HepG2 (cell line): Measurements from ENCODE around the gene SPTSSA. TPM values are rescaled to one million over a fixed set of nuclear protein-coding genes. Genes with fewer than 3 reads are reported as not detected.
A peak's percentile ranks its signal among the peaks of the same experiment; 100 is the strongest.

Experiments
- KDM5B ChIP-seq: sonication (generic); formaldehyde crosslinking; IDR thresholded peaks from 2 replicates; pipeline ENCODE4 v1.4.0; 2020; ENCODE audit warnings: missing genetic modification reagents, mild to moderate bottlenecking, borderline replicate concordance
- SIX1 ChIP-seq: sonication (generic); formaldehyde crosslinking; IDR thresholded peaks from 2 replicates; pipeline ENCODE4 v1.4.0; 2020; ENCODE audit warnings: missing genetic modification reagents, borderline replicate concordance
- ZNF180 ChIP-seq: sonication (generic); formaldehyde crosslinking; IDR thresholded peaks from 2 replicates; pipeline ENCODE4 v1.4.0; 2020; ENCODE audit warnings: low read depth, missing genetic modification reagents, borderline replicate concordance
- ZNF556 ChIP-seq: sonication (generic); formaldehyde crosslinking; IDR thresholded peaks from 2 replicates; pipeline ENCODE4 v1.4.0; 2020; ENCODE audit warnings: mild to moderate bottlenecking, missing genetic modification reagents, borderline replicate concordance
- polyA plus RNA-seq, 8 experiments: library from polyadenylated mRNA; depleted of rRNA in 3 of 8; stranded (reverse) in 7 of 8; unstranded in 1 of 8; fragments of >200 nt; fragmentation: Illumina TruSeq in 4 of 8; extraction: Trizol in 4 of 8; gene quantifications; 2 replicates each; pipeline versions ENCODE4 v1.2.1 to v1.2.3, GENCODE V29; 2011 to 2016; ENCODE audit warnings: low read depth in 4 of 8, missing spikeins in 1 of 8, mixed read lengths in 1 of 8; ENCODE audit not compliant: insufficient read depth in 1 of 8
- total RNA-seq, 5 experiments: library from RNA; depleted of rRNA; stranded (reverse); fragments of >200 nt; fragmentation: Illumina TruSeq; extraction: Trizol; gene quantifications; 2 replicates each; pipeline ENCODE4 v1.2.3, GENCODE V29; 2016; ENCODE audit warnings: low read depth in 1 of 5
- TF ChIP-seq, protein P1 (sequence below): sonication (generic); formaldehyde crosslinking; conservative IDR thresholded peaks from 2 replicates; pipeline ENCODE4 v1.4.0; 2020; ENCODE audit warnings: mild to moderate bottlenecking, missing genetic modification reagents, moderate library complexity
- TF ChIP-seq, protein P2 (sequence below): sonication (generic); formaldehyde crosslinking; conservative IDR thresholded peaks from 2 replicates; pipeline ENCODE4 v1.4.0; 2020; ENCODE audit warnings: missing genetic modification reagents
- TF ChIP-seq, protein P3 (sequence below): fragments of 450-650 bp; IDR thresholded peaks from 2 replicates; pipeline ENCODE4 v1.6.1; 2017; ENCODE audit warnings: mild to moderate bottlenecking
- TF ChIP-seq, protein P4 (sequence below): sonication (generic); formaldehyde crosslinking; conservative IDR thresholded peaks from 2 replicates; pipeline ENCODE4 v1.5.0; 2020; ENCODE audit warnings: missing genetic modification reagents
- TF ChIP-seq, protein P5 (sequence below): sonication (generic); formaldehyde crosslinking; IDR thresholded peaks from 2 replicates; pipeline ENCODE4 v1.4.0; 2020; ENCODE audit warnings: mild to moderate bottlenecking, missing genetic modification reagents

SPTSSA gene
- total and polyA plus RNA-seq, 2 of the 13 experiments (the other 11 are each of a cell fraction or from before 2014, with no cell fraction given), result 19.1 to 86.1 TPM

DNA sequence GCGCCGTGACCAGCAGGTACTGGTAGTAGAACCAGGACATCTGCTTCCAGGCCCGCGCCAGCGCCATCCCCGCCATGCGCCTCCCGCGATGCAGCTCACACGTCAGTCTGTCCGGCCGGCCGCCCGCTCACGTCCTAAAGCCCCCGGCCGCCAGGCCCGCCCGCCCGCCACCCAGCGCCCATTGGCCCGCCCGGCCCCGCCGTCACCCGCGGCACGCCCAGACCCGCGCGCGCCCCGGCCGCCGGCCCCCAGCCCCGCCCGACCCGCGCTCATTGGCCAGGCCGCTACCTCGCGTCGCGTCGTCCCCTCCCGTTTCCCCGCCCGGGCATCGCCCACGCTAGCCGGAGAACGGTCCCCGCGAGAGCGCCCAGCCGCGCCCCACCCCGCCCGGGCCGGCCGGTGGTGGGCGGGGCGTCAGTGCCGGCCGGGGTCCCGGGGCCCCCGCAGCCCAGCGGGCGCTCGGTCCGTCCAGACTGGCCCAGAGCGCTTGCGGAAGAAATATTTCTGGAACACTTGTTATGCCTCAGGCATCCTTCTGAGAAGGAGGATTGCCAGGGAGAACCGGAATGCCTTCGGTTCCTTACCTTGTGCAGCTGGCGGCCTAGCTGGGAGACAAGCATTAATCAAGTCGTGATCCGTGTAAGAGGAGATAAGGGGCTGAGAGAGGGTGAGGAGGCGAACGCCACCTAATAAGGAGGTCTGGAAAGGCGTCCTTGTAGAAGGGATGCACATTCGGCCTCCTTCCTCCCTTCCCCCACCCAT is at the start of gene SPTSSA (continued):
- TF ChIP-seq, protein P1, sequence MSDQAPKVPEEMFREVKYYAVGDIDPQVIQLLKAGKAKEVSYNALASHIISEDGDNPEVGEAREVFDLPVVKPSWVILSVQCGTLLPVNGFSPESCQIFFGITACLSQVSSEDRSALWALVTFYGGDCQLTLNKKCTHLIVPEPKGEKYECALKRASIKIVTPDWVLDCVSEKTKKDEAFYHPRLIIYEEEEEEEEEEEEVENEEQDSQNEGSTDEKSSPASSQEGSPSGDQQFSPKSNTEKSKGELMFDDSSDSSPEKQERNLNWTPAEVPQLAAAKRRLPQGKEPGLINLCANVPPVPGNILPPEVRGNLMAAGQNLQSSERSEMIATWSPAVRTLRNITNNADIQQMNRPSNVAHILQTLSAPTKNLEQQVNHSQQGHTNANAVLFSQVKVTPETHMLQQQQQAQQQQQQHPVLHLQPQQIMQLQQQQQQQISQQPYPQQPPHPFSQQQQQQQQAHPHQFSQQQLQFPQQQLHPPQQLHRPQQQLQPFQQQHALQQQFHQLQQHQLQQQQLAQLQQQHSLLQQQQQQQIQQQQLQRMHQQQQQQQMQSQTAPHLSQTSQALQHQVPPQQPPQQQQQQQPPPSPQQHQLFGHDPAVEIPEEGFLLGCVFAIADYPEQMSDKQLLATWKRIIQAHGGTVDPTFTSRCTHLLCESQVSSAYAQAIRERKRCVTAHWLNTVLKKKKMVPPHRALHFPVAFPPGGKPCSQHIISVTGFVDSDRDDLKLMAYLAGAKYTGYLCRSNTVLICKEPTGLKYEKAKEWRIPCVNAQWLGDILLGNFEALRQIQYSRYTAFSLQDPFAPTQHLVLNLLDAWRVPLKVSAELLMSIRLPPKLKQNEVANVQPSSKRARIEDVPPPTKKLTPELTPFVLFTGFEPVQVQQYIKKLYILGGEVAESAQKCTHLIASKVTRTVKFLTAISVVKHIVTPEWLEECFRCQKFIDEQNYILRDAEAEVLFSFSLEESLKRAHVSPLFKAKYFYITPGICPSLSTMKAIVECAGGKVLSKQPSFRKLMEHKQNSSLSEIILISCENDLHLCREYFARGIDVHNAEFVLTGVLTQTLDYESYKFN (CRISPR knock-in tag), result peak; percentile 29; the same call in 1 of the 2 replicates
- TF ChIP-seq KDM5B (CRISPR knock-in tag) (peak; percentile 98), SIX1 (CRISPR knock-in tag) (no peak), ZNF180 (CRISPR knock-in tag) (no peak; the same call in 1 of the 2 replicates), ZNF556 (CRISPR knock-in tag) (peak; percentile 79; the same call in 1 of the 2 replicates)
- TF ChIP-seq, protein P2, sequence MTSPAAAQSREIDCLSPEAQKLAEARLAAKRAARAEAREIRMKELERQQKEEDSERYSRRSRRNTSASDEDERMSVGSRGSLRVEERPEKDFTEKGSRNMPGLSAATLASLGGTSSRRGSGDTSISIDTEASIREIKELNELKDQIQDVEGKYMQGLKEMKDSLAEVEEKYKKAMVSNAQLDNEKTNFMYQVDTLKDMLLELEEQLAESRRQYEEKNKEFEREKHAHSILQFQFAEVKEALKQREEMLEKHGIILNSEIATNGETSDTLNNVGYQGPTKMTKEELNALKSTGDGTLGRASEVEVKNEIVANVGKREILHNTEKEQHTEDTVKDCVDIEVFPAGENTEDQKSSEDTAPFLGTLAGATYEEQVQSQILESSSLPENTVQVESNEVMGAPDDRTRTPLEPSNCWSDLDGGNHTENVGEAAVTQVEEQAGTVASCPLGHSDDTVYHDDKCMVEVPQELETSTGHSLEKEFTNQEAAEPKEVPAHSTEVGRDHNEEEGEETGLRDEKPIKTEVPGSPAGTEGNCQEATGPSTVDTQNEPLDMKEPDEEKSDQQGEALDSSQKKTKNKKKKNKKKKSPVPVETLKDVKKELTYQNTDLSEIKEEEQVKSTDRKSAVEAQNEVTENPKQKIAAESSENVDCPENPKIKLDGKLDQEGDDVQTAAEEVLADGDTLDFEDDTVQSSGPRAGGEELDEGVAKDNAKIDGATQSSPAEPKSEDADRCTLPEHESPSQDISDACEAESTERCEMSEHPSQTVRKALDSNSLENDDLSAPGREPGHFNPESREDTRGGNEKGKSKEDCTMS (CRISPR knock-in tag), result no peak
- TF ChIP-seq, protein P3, sequence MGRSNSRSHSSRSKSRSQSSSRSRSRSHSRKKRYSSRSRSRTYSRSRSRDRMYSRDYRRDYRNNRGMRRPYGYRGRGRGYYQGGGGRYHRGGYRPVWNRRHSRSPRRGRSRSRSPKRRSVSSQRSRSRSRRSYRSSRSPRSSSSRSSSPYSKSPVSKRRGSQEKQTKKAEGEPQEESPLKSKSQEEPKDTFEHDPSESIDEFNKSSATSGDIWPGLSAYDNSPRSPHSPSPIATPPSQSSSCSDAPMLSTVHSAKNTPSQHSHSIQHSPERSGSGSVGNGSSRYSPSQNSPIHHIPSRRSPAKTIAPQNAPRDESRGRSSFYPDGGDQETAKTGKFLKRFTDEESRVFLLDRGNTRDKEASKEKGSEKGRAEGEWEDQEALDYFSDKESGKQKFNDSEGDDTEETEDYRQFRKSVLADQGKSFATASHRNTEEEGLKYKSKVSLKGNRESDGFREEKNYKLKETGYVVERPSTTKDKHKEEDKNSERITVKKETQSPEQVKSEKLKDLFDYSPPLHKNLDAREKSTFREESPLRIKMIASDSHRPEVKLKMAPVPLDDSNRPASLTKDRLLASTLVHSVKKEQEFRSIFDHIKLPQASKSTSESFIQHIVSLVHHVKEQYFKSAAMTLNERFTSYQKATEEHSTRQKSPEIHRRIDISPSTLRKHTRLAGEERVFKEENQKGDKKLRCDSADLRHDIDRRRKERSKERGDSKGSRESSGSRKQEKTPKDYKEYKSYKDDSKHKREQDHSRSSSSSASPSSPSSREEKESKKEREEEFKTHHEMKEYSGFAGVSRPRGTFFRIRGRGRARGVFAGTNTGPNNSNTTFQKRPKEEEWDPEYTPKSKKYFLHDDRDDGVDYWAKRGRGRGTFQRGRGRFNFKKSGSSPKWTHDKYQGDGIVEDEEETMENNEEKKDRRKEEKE, result no peak
- TF ChIP-seq, protein P4, sequence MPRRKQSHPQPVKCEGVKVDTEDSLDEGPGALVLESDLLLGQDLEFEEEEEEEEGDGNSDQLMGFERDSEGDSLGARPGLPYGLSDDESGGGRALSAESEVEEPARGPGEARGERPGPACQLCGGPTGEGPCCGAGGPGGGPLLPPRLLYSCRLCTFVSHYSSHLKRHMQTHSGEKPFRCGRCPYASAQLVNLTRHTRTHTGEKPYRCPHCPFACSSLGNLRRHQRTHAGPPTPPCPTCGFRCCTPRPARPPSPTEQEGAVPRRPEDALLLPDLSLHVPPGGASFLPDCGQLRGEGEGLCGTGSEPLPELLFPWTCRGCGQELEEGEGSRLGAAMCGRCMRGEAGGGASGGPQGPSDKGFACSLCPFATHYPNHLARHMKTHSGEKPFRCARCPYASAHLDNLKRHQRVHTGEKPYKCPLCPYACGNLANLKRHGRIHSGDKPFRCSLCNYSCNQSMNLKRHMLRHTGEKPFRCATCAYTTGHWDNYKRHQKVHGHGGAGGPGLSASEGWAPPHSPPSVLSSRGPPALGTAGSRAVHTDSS, result peak; percentile 96; the same call in 1 of the 2 replicates
- TF ChIP-seq, protein P5, sequence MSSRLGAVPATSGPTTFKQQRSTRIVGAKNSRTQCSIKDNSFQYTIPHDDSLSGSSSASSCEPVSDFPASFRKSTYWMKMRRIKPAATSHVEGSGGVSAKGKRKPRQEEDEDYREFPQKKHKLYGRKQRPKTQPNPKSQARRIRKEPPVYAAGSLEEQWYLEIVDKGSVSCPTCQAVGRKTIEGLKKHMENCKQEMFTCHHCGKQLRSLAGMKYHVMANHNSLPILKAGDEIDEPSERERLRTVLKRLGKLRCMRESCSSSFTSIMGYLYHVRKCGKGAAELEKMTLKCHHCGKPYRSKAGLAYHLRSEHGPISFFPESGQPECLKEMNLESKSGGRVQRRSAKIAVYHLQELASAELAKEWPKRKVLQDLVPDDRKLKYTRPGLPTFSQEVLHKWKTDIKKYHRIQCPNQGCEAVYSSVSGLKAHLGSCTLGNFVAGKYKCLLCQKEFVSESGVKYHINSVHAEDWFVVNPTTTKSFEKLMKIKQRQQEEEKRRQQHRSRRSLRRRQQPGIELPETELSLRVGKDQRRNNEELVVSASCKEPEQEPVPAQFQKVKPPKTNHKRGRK (CRISPR knock-in tag), result no peak
